ENCODE data around the gene COX6B2. TPM values are rescaled to one million over a fixed set of nuclear protein-coding genes. Genes with fewer than 3 reads are reported as not detected.

COX6B2 gene
- polyA plus RNA-seq, 3 donors = 0.36 TPM; not detected in 2

DNA sequence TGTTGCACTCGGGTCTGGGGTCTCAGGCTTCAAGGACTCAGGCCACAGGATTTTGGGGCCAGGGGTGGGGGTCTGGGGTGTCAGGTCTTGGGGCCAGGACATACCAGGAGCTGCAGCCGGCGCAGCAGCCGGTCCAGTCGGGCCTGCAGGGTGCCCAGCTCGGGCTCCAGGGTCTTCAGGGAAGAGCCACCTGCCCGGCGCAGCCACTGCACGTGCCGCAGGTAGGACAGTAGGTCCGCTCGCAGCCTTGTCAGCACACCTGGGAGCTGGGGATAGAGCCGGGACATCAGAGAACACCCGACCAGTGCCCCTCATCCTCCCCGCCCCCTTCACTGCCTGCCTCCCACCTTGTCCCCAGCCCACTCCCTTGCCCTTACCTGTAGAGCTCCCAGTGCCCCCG is 13.6 kb upstream of the COX6B2 start:
- Mint-ChIP-seq H3K27me3 (ENCODE audit: low read depth in 3 of 3) (peaks cover 44 to 65% (median 58%) of the 10 kb centered on the region in 3 donors), H3K27ac (no peak overlapping the region), H3K4me3 (peak overlapping the region in 1 of 2 donors; percentile 75), H3K4me1 (peaks cover 5% of the 10 kb centered on the region), H3K9me3 (peaks cover 0 to 24% (median 6%) of the 10 kb centered on the region in 7 donors), H3K36me3 (peaks cover 0 to 4% of the 10 kb centered on the region in 2 donors)
- Histone ChIP-seq H3K4me1 (ENCODE audit: control insufficient read depth in 1 of 2, insufficient read depth in 2 of 2, low read length in 2 of 2) (peaks cover 4 to 6% of the 10 kb centered on the region in 2 donors), H3K79me2 (ENCODE audit: insufficient read depth, low read length) (no peaks in the 10 kb centered on the region), H3K4me2 (replicated peaks; ENCODE audit: extremely low read depth, low read length, poor library complexity, severe bottlenecking) (no peak overlapping the region), H2AFZ (ENCODE audit: insufficient read depth, low read depth, low read length, poor library complexity, severe bottlenecking) (no peak overlapping the region), H3K36me3 (replicated peaks in 1 of 2; ENCODE audit: control insufficient read depth in 1 of 2, insufficient read depth in 2 of 2, low read length in 2 of 2) (no peaks in the 10 kb centered on the region), H3K4me3 (replicated peaks in 1 of 3; ENCODE audit: low read depth in 2 of 3, low read length in 3 of 3) (no peak overlapping the region), H3K27me3 (ENCODE audit: control insufficient read depth in 2 of 2, insufficient read depth in 2 of 2, low read length in 2 of 2) (peaks cover 32 to 51% of the 10 kb centered on the region in 2 donors), H3K9ac (ENCODE audit: insufficient read depth, low read length, poor library complexity, severe bottlenecking) (no peak overlapping the region), H4K20me1 (ENCODE audit: insufficient read depth, low read length) (no peaks in the 10 kb centered on the region), H3K9me3 (replicated peaks in 1 of 2; ENCODE audit: control insufficient read depth in 1 of 2, insufficient read depth in 1 of 2, low read length in 2 of 2) (peaks cover 2 to 8% of the 10 kb centered on the region in 2 donors), H3K27ac (ENCODE audit: low read depth in 1 of 2, low read length in 2 of 2) (no peak overlapping the region)
- WGBS (ENCODE audit: insufficient coverage) = 96% methylated on average over 16 of the region's 16 CpGs
- DNase-seq = no peak
- TF ChIP-seq, protein P1, sequence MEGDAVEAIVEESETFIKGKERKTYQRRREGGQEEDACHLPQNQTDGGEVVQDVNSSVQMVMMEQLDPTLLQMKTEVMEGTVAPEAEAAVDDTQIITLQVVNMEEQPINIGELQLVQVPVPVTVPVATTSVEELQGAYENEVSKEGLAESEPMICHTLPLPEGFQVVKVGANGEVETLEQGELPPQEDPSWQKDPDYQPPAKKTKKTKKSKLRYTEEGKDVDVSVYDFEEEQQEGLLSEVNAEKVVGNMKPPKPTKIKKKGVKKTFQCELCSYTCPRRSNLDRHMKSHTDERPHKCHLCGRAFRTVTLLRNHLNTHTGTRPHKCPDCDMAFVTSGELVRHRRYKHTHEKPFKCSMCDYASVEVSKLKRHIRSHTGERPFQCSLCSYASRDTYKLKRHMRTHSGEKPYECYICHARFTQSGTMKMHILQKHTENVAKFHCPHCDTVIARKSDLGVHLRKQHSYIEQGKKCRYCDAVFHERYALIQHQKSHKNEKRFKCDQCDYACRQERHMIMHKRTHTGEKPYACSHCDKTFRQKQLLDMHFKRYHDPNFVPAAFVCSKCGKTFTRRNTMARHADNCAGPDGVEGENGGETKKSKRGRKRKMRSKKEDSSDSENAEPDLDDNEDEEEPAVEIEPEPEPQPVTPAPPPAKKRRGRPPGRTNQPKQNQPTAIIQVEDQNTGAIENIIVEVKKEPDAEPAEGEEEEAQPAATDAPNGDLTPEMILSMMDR (IDR thresholded peaks at IDR 0.05) = no peak
- intact Hi-C loops (cut with micrococcal nuclease) = no loop called here

DNA sequence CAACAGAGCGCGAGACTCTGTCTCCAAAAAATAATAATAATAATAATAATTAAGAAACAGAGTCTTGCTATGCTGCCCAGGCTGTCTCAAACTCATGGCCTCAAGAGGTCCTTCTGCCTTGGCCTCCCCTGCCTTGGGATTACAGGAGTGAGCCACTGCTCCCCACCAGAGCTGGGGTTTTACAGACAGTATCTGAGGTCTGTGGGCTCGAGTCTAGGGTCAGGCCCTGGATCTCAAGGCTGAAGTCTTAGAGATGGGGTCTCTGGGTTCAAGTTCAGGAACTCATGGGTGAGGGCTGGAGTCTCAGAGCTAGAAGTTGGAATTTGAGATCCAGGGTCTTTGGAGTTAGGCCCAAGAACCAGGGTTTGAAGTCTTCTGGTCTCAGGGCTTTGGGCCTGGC is 12.3 kb upstream of the COX6B2 start:
- Histone ChIP-seq H3K4me3 (replicated peaks in 1 of 3; ENCODE audit: low read depth in 2 of 3, low read length in 3 of 3) (no peak overlapping the region), H3K9me3 (replicated peaks in 1 of 2; ENCODE audit: control insufficient read depth in 1 of 2, insufficient read depth in 1 of 2, low read length in 2 of 2) (peaks cover 2 to 5% of the 10 kb centered on the region in 2 donors), H3K79me2 (ENCODE audit: insufficient read depth, low read length) (no peaks in the 10 kb centered on the region), H4K20me1 (ENCODE audit: insufficient read depth, low read length) (no peaks in the 10 kb centered on the region), H3K9ac (ENCODE audit: insufficient read depth, low read length, poor library complexity, severe bottlenecking) (no peak overlapping the region), H2AFZ (ENCODE audit: insufficient read depth, low read depth, low read length, poor library complexity, severe bottlenecking) (no peak overlapping the region), H3K27me3 (ENCODE audit: control insufficient read depth in 2 of 2, insufficient read depth in 2 of 2, low read length in 2 of 2) (peaks cover 28 to 38% of the 10 kb centered on the region in 2 donors), H3K4me2 (replicated peaks; ENCODE audit: extremely low read depth, low read length, poor library complexity, severe bottlenecking) (no peak overlapping the region), H3K36me3 (replicated peaks in 1 of 2; ENCODE audit: control insufficient read depth in 1 of 2, insufficient read depth in 2 of 2, low read length in 2 of 2) (no peaks in the 10 kb centered on the region), H3K27ac (ENCODE audit: low read depth in 1 of 2, low read length in 2 of 2) (no peak overlapping the region), H3K4me1 (ENCODE audit: control insufficient read depth in 1 of 2, insufficient read depth in 2 of 2, low read length in 2 of 2) (peaks cover 4 to 6% of the 10 kb centered on the region in 2 donors)
- Mint-ChIP-seq H3K9me3 (peaks cover 0 to 23% (median 6%) of the 10 kb centered on the region in 7 donors), H3K4me3 (no peak overlapping the region), H3K36me3 (peaks cover 0 to 4% of the 10 kb centered on the region in 2 donors), H3K27ac (no peak overlapping the region), H3K27me3 (ENCODE audit: low read depth in 3 of 3) (peaks cover 32 to 53% (median 46%) of the 10 kb centered on the region in 3 donors), H3K4me1 (peaks cover 5% of the 10 kb centered on the region)
- TF ChIP-seq, protein P1 (IDR thresholded peaks at IDR 0.05) = no peak
- no peak for DNase-seq
- intact Hi-C loops (cut with micrococcal nuclease) = no loop called here
- WGBS (ENCODE audit: insufficient coverage) = 80% methylated on average over 1 of the region's 3 CpGs
